Pancreas (tissue), 10 donors: ENCODE results near the gene GRB10. TPM values are rescaled to one million over a fixed set of nuclear protein-coding genes. Genes with fewer than 3 reads are reported as not detected.
A peak's percentile ranks its signal among the peaks of the same experiment; 100 is the strongest.

Experiments used
- ATAC-seq, 4 donors: fragments of 200-7000 bp; cut with Tn5 transposase; one replicate each; pipeline versions ENCODE4 v1.8.0 to v1.9.1; 2020; ENCODE audit warnings: mild to moderate bottlenecking in 4 of 4, moderate library complexity in 4 of 4
- DNase-seq, 6 donors: peaks; one replicate each; pipeline ENCODE4 v3.0.0-alpha.2; 2020
- FAIRE-seq: peaks from 2 replicates; lab custom pipeline; 2012; peaks lifted over from hg19 to GRCh38; lab: Jason Lieb, UNC
- H3K27ac ChIP-seq, 4 donors: fragments of 200-600 bp; sonication (generic); 1 replicate in 3 of 4; 2 replicates in 1 of 4; pipeline versions ENCODE4 v1.5.0 to v1.8.0; 2020
- H3K27me3 ChIP-seq, 4 donors: fragments of 200-600 bp; one replicate each; pipeline ENCODE4 v1.8.0; 2021
- H3K36me3 ChIP-seq, 3 donors: fragments of 200-600 bp; sonication (generic) in 1 of 3; one replicate each; pipeline versions ENCODE4 v1.5.0 to v1.8.0; 2020 to 2021
- H3K4me1 ChIP-seq, 3 donors: fragments of 200-600 bp; one replicate each; pipeline ENCODE4 v1.8.0; 2021
- H3K4me3 ChIP-seq, 4 donors: fragments of 200-600 bp; sonication (generic) in 2 of 4; one replicate each; pipeline versions ENCODE4 v1.5.0 to v1.8.0; 2020 to 2021
- H3K9me3 ChIP-seq, 4 donors: fragments of 200-600 bp; one replicate each; pipeline ENCODE4 v1.8.0; 2021
- CTCF ChIP-seq, 4 donors: fragments of 200-600 bp; sonication (generic) in 3 of 4; IDR thresholded peaks; one replicate each; pipeline versions ENCODE4 v1.5.0 to v1.8.0; 2021; ENCODE audit warnings: antibody characterized with exemption in 4 of 4
- WGBS, 2 donors: extraction: QIAGEN DNeasy Blood & Tissue Kit; methylation state at CpG; one replicate each; pipeline ENCODE4 v1.1.7; 2013; 5-methylcytosine and 5-hydroxymethylcytosine counted together
- intact Hi-C, 3 donors: fragments of 100-400 bp; cut with DNase I; formaldehyde crosslinking; loops; one replicate each; pipeline versions ENCODE4 v1.11.1 to v1.14.2; 2022
- polyA plus RNA-seq, 2 donors: library from polyadenylated mRNA; stranded (reverse); fragments of 200-250 nt; gene quantifications; one replicate each; pipeline ENCODE4 v1.2.3, GENCODE V29; 2013
- total RNA-seq, 6 donors: library from RNA; stranded (reverse); fragmentation: NEBNext Ultra II Directional in 4 of 6; extraction: Animal tissue kit (Norgen Biotek cat#: 25700) in 4 of 6; gene quantifications; one replicate each; pipeline versions ENCODE4 v1.2.1 to v1.2.4, GENCODE V29; 2021 to 2023
- donor health status: healthy with polysubstance abuse.
- donor health status: DM: no; HTN: no; CAD: no; lungs with moderate emphysema.
- donor health status: DM: no; HTN: no; CAD: no.
- donor health status: control.
- donor health status: control.
- donor health status: Bipolar disorder and iron deficiency.
- donor health status: DM: yes; HTN: yes; CAD: no.
- donor health status: DM: no; HTN: no; CAD: no.
- donor health status: DM: no; HTN: no; CAD: no.
- donor health status: DM: yes; HTN: yes; CAD: no.

The GRB10 gene
- total and polyA plus RNA-seq, 8 donors, result 69.9 to 199 (median 133) TPM

DNA sequence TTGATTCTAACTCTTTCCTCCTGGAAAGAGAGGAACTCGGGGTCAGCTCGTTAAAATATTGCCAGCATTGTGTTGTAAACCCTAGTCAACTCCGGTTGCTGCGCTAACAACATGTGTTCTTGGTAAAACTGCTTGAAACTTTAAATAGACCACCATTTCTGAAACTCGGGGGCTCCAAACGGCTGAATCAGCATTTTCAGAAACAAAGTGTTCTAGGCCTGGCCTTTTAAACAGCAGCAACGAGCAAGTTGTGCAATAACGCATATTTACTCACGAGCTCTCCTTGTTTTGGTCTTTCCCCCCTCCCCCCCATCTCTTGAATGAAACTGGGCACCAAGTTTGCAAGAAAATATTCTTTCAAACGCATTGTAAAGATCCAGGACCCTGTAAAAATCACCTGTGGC, 9.2 kb upstream of the GRB10 start:
- DNase-seq (no peak), ATAC-seq (peak in 2 of 4 donors; percentile 24 to 29), FAIRE-seq (no peak)
- peaks cover 5 to 27% (median 23%) of the 10 kb centered on the region in 3 donors for H3K4me1 ChIP-seq
- no peaks in the 10 kb centered on the region for H3K27me3 ChIP-seq
- no peak for TF ChIP-seq CTCF (IDR thresholded peaks at IDR 0.05)
- peak overlapping the region; percentile 51 to 88 (median 66) for H3K27ac ChIP-seq
- intact Hi-C loops, result loop anchor here in 2 of 3 donors (10.0 kb wide), 2 partner anchors 107 to 353 kb away; no protein-coding TSS in a partner anchor
- H3K9me3 ChIP-seq, result no peaks in the 10 kb centered on the region
- peak overlapping the region; percentile 49 to 79 (median 71) for H3K4me3 ChIP-seq
- no peaks in the 10 kb centered on the region for H3K36me3 ChIP-seq
- 3 to 5% methylated on average over 10 of the region's 10 CpGs for WGBS, 2 donors

- ATAC-seq, result no peak
- Histone ChIP-seq H3K4me3 (peak overlapping the region; percentile 49 to 79 (median 71)), H3K36me3 (no peaks in the 10 kb centered on the region), H3K4me1 (peaks cover 5 to 28% (median 22%) of the 10 kb centered on the region in 3 donors), H3K27me3 (no peaks in the 10 kb centered on the region), H3K27ac (peak overlapping the region; percentile 51 to 88 (median 66)), H3K9me3 (no peaks in the 10 kb centered on the region)
- no peak for TF ChIP-seq CTCF (IDR thresholded peaks at IDR 0.05)
- WGBS, 2 donors, result 16 to 20% methylated on average over 5 of the region's 5 CpGs
- no peak for DNase-seq
- no peak for FAIRE-seq
- intact Hi-C loops, result loop anchor here in 2 of 3 donors (10.0 kb wide), 2 partner anchors 107 to 353 kb away; no protein-coding TSS in a partner anchor
These were observed 8.8 kb upstream of the GRB10 start for GRCh38 chr7:50791363-50791937.

- no peak for FAIRE-seq
- peak in 1 of 4 donors; percentile 7 for ATAC-seq
These were observed 7.7 kb upstream of the GRB10 start for GRCh38 chr7:50790381-50790780.

DNA sequence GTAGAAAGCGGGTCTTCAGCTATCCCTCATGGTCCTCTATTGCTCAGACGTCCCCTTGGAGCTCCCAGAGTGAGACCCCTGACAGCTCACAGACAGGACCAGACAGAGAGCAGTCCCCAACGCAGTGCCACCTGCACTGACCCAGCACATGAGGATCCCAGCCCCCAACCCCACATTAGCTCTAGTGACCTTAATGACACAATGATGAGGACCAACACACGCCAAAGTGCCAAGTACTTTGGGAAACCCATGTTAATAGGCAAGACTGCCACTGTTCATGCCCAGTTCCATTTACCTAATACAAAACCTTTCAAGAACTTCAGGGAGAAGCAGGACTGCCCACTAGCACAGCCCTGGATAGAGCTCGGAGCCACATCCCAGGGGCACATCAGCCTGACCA, 5.7 kb upstream of the GRB10 start:
- ATAC-seq (no peak), FAIRE-seq (no peak), DNase-seq (peak in 1 of 6 donors; percentile 19)
- Histone ChIP-seq H3K9me3 (no peaks in the 10 kb centered on the region), H3K4me1 (peaks cover 15 to 57% (median 39%) of the 10 kb centered on the region in 3 donors), H3K36me3 (no peaks in the 10 kb centered on the region), H3K27ac (peak overlapping the region in 1 of 4 donors; percentile 88), H3K4me3 (no peak overlapping the region), H3K27me3 (no peaks in the 10 kb centered on the region)
- TF ChIP-seq CTCF (IDR thresholded peaks at IDR 0.05), result no peak
- 97 to 98% methylated on average over 5 of the region's 5 CpGs for WGBS, 2 donors
- intact Hi-C loops, result loop anchor here in 1 of 3 donors (10.0 kb wide), 1 partner anchor 74 kb away; no protein-coding TSS in a partner anchor

More at GRCh38 chr7:50790381-50790780, 7.7 kb upstream of the GRB10 start:
- H3K4me3 ChIP-seq, result peak overlapping the region; percentile 49 to 79 (median 71)
- H3K36me3 ChIP-seq, result no peaks in the 10 kb centered on the region
- H3K4me1 ChIP-seq, result peaks cover 10 to 38% (median 25%) of the 10 kb centered on the region in 3 donors
- TF ChIP-seq CTCF (IDR thresholded peaks at IDR 0.05), result no peak
- no peaks in the 10 kb centered on the region for H3K27me3 ChIP-seq
- no peak for DNase-seq
- intact Hi-C loops, result loop anchor here in 2 of 3 donors (10.0 kb wide), 2 partner anchors 106 to 354 kb away; no protein-coding TSS in a partner anchor
- no peaks in the 10 kb centered on the region for H3K9me3 ChIP-seq
- 11 to 12% methylated on average over 9 of the region's 9 CpGs for WGBS, 2 donors
- H3K27ac ChIP-seq, result peak overlapping the region in 2 of 4 donors; percentile 68 to 88

GRCh38 chr7:50787825-50788224, 5.1 kb upstream of the GRB10 start:
- H3K36me3 ChIP-seq, result no peaks in the 10 kb centered on the region
- H3K9me3 ChIP-seq, result no peaks in the 10 kb centered on the region
- WGBS, 2 donors, result 78 to 80% methylated on average over 4 of the region's 4 CpGs
- ATAC-seq, result no peak
- no peak for TF ChIP-seq CTCF (IDR thresholded peaks at IDR 0.05)
- intact Hi-C loops, result loop anchor here in 1 of 3 donors (10.0 kb wide), 1 partner anchor 73 kb away; no protein-coding TSS in a partner anchor
- no peak overlapping the region for H3K4me3 ChIP-seq
- DNase-seq, result peak in 1 of 6 donors; percentile 12
- H3K27me3 ChIP-seq, result no peaks in the 10 kb centered on the region
- no peak overlapping the region for H3K27ac ChIP-seq
- peaks cover 15 to 57% (median 39%) of the 10 kb centered on the region in 3 donors for H3K4me1 ChIP-seq
- FAIRE-seq, result no peak
